HepG2 (cell line): ENCODE measurements around the gene RCOR3. TPM values are rescaled to one million over a fixed set of nuclear protein-coding genes. Genes with fewer than 3 reads are reported as not detected.
A peak's percentile ranks its signal among the peaks of the same experiment; 100 is the strongest.

ENCODE experiments used
- GLI4 ChIP-seq: sonication (generic); formaldehyde crosslinking; IDR thresholded peaks from 2 replicates; pipeline ENCODE4 v1.5.1; 2020; ENCODE audit warnings: missing genetic modification reagents, mild to moderate bottlenecking, moderate library complexity, borderline replicate concordance
- KMT2B ChIP-seq: IDR thresholded peaks from 2 replicates; pipeline ENCODE4 v1.6.1; 2016; ENCODE audit warnings: missing genetic modification reagents, missing compliant biosample characterization
- NFIB ChIP-seq: sonication (generic); formaldehyde crosslinking; IDR thresholded peaks from 2 replicates; pipeline ENCODE4 v1.9.0; 2021; ENCODE audit warnings: missing genetic modification reagents, mild to moderate bottlenecking, borderline replicate concordance
- NFKBIZ ChIP-seq: IDR thresholded peaks from 2 replicates; pipeline ENCODE4 v1.6.1; 2018; ENCODE audit warnings: missing genetic modification reagents, missing compliant biosample characterization
- TRIM24 ChIP-seq: sonication (generic); formaldehyde crosslinking; IDR thresholded peaks from 2 replicates; pipeline ENCODE4 v1.8.0; 2022; ENCODE audit warnings: mild to moderate bottlenecking, missing genetic modification reagents
- ZKSCAN5 ChIP-seq: sonication (generic); formaldehyde crosslinking; IDR thresholded peaks from 2 replicates; pipeline ENCODE4 v1.5.1; 2020; ENCODE audit warnings: mild to moderate bottlenecking, missing genetic modification reagents
- ZNF552 ChIP-seq: sonication (generic); formaldehyde crosslinking; IDR thresholded peaks from 2 replicates; pipeline ENCODE4 v1.9.0; 2022; ENCODE audit warnings: missing genetic modification reagents, mild to moderate bottlenecking, borderline replicate concordance
- ZNF713 ChIP-seq: sonication (generic); formaldehyde crosslinking; IDR thresholded peaks from 2 replicates; pipeline ENCODE4 v1.4.0; 2020; ENCODE audit warnings: mild to moderate bottlenecking, missing genetic modification reagents
- polyA plus RNA-seq, 8 experiments: library from polyadenylated mRNA; depleted of rRNA in 3 of 8; stranded (reverse) in 7 of 8; unstranded in 1 of 8; fragments of >200 nt; fragmentation: Illumina TruSeq in 4 of 8; extraction: Trizol in 4 of 8; gene quantifications; 2 replicates each; pipeline versions ENCODE4 v1.2.1 to v1.2.3, GENCODE V29; 2011 to 2016; ENCODE audit warnings: low read depth in 4 of 8, missing spikeins in 1 of 8, mixed read lengths in 1 of 8; ENCODE audit not compliant: insufficient read depth in 1 of 8
- total RNA-seq, 5 experiments: library from RNA; depleted of rRNA; stranded (reverse); fragments of >200 nt; fragmentation: Illumina TruSeq; extraction: Trizol; gene quantifications; 2 replicates each; pipeline ENCODE4 v1.2.3, GENCODE V29; 2016; ENCODE audit warnings: low read depth in 1 of 5
- TF ChIP-seq, protein P1 (sequence below): sonication (generic); formaldehyde crosslinking; IDR thresholded peaks from 2 replicates; pipeline ENCODE4 v1.5.0; 2020; ENCODE audit warnings: mild to moderate bottlenecking, missing genetic modification reagents, borderline replicate concordance
- TF ChIP-seq, protein P2 (sequence below): sonication (generic); formaldehyde crosslinking; IDR thresholded peaks from 2 replicates; pipeline ENCODE4 v1.5.1; 2020; ENCODE audit warnings: missing genetic modification reagents, mild to moderate bottlenecking, borderline replicate concordance
- TF ChIP-seq, protein P3 (sequence below): sonication (generic); formaldehyde crosslinking; IDR thresholded peaks from 2 replicates; pipeline ENCODE4 v1.4.0; 2020; ENCODE audit warnings: missing genetic modification reagents

The RCOR3 gene
- total and polyA plus RNA-seq, 2 of the 13 experiments (the other 11 are each of a cell fraction or from before 2014, with no cell fraction given) = 16.8 to 31.6 TPM

DNA sequence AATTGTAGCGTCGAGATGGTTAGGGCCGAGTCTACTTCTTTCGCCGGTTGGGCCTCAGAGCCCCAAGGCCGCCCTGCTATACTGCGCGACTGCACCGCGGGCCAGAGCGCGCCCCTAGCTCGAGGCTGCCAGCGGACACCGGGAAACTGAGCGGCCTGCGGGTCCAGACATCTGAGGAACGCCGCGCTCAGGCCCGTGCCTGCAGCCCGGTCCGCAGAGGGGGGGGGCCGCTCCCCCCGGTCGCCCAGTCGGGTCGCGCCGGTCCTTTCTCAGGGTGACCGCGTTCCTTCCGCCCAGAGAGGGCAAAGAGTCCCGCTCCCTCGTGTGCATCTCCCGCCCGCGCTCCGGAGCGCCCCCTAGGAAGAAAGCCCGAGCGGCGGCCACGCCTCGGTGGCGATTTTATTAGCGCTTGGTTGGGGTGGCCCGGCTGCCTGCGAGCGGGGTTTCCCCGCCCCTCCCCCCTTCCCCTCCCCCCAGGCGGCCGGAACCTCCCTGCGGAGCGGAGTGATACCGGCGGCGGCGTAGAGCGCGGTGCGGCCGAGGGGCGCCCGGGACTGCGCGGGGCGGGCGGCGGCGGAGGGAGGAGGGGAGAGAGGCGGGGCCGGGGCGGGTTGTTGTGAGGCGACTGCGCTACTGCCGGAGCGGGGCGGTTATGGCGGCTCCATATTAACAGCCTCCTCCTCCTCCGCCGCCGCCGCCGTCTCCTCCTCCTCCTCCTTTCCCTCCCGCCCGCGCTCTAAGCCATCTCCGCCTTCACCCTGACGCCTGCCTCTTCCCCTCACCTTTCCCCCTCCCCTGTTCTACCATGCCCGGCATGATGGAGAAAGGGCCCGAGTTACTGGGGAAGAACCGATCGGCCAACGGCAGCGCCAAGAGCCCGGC is at the start of gene RCOR3 (continued):
- TF ChIP-seq, protein P1, sequence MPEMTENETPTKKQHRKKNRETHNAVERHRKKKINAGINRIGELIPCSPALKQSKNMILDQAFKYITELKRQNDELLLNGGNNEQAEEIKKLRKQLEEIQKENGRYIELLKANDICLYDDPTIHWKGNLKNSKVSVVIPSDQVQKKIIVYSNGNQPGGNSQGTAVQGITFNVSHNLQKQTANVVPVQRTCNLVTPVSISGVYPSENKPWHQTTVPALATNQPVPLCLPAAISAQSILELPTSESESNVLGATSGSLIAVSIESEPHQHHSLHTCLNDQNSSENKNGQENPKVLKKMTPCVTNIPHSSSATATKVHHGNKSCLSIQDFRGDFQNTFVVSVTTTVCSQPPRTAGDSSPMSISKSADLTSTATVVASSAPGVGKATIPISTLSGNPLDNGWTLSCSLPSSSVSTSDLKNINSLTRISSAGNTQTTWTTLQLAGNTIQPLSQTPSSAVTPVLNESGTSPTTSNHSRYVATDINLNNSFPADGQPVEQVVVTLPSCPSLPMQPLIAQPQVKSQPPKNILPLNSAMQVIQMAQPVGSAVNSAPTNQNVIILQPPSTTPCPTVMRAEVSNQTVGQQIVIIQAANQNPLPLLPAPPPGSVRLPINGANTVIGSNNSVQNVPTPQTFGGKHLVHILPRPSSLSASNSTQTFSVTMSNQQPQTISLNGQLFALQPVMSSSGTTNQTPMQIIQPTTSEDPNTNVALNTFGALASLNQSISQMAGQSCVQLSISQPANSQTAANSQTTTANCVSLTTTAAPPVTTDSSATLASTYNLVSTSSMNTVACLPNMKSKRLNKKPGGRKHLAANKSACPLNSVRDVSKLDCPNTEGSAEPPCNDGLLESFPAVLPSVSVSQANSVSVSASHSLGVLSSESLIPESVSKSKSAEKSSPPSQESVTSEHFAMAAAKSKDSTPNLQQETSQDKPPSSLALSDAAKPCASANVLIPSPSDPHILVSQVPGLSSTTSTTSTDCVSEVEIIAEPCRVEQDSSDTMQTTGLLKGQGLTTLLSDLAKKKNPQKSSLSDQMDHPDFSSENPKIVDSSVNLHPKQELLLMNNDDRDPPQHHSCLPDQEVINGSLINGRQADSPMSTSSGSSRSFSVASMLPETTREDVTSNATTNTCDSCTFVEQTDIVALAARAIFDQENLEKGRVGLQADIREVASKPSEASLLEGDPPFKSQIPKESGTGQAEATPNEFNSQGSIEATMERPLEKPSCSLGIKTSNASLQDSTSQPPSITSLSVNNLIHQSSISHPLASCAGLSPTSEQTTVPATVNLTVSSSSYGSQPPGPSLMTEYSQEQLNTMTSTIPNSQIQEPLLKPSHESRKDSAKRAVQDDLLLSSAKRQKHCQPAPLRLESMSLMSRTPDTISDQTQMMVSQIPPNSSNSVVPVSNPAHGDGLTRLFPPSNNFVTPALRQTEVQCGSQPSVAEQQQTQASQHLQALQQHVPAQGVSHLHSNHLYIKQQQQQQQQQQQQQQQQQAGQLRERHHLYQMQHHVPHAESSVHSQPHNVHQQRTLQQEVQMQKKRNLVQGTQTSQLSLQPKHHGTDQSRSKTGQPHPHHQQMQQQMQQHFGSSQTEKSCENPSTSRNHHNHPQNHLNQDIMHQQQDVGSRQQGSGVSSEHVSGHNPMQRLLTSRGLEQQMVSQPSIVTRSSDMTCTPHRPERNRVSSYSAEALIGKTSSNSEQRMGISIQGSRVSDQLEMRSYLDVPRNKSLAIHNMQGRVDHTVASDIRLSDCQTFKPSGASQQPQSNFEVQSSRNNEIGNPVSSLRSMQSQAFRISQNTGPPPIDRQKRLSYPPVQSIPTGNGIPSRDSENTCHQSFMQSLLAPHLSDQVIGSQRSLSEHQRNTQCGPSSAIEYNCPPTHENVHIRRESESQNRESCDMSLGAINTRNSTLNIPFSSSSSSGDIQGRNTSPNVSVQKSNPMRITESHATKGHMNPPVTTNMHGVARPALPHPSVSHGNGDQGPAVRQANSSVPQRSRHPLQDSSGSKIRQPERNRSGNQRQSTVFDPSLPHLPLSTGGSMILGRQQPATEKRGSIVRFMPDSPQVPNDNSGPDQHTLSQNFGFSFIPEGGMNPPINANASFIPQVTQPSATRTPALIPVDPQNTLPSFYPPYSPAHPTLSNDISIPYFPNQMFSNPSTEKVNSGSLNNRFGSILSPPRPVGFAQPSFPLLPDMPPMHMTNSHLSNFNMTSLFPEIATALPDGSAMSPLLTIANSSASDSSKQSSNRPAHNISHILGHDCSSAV = no peak
- TF ChIP-seq, protein P2, sequence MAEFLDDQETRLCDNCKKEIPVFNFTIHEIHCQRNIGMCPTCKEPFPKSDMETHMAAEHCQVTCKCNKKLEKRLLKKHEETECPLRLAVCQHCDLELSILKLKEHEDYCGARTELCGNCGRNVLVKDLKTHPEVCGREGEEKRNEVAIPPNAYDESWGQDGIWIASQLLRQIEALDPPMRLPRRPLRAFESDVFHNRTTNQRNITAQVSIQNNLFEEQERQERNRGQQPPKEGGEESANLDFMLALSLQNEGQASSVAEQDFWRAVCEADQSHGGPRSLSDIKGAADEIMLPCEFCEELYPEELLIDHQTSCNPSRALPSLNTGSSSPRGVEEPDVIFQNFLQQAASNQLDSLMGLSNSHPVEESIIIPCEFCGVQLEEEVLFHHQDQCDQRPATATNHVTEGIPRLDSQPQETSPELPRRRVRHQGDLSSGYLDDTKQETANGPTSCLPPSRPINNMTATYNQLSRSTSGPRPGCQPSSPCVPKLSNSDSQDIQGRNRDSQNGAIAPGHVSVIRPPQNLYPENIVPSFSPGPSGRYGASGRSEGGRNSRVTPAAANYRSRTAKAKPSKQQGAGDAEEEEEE (CRISPR knock-in tag) = no peak
- TF ChIP-seq ZKSCAN5 (CRISPR knock-in tag) = no peak
- TF ChIP-seq ZNF713 (CRISPR knock-in tag) = no peak; the same call in 1 of the 2 replicates
- peak; percentile 82 for TF ChIP-seq NFKBIZ
- TF ChIP-seq GLI4 = peak; percentile 86; the same call in 1 of the 2 replicates
- no peak; the same call in 1 of the 2 replicates for TF ChIP-seq ZNF552 (CRISPR knock-in tag)
- TF ChIP-seq, protein P3, sequence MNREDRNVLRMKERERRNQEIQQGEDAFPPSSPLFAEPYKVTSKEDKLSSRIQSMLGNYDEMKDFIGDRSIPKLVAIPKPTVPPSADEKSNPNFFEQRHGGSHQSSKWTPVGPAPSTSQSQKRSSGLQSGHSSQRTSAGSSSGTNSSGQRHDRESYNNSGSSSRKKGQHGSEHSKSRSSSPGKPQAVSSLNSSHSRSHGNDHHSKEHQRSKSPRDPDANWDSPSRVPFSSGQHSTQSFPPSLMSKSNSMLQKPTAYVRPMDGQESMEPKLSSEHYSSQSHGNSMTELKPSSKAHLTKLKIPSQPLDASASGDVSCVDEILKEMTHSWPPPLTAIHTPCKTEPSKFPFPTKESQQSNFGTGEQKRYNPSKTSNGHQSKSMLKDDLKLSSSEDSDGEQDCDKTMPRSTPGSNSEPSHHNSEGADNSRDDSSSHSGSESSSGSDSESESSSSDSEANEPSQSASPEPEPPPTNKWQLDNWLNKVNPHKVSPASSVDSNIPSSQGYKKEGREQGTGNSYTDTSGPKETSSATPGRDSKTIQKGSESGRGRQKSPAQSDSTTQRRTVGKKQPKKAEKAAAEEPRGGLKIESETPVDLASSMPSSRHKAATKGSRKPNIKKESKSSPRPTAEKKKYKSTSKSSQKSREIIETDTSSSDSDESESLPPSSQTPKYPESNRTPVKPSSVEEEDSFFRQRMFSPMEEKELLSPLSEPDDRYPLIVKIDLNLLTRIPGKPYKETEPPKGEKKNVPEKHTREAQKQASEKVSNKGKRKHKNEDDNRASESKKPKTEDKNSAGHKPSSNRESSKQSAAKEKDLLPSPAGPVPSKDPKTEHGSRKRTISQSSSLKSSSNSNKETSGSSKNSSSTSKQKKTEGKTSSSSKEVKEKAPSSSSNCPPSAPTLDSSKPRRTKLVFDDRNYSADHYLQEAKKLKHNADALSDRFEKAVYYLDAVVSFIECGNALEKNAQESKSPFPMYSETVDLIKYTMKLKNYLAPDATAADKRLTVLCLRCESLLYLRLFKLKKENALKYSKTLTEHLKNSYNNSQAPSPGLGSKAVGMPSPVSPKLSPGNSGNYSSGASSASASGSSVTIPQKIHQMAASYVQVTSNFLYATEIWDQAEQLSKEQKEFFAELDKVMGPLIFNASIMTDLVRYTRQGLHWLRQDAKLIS = no peak
- no peak for TF ChIP-seq KMT2B (CRISPR knock-in tag)
- TF ChIP-seq TRIM24 (CRISPR knock-in tag) = no peak
- no peak for TF ChIP-seq NFIB
